Endothelial cell of umbilical vein (primary cell): ENCODE data around the gene ARHGEF37. TPM values are rescaled to one million over a fixed set of nuclear protein-coding genes. Genes with fewer than 3 reads are reported as not detected.

ENCODE experiments used
- BruUV-seq: library from RNA; stranded (reverse); fragments of 400-500 nt; replicated peaks from 2 replicates; lab custom pipeline; 2021; lab: Mats Ljungman, UMichigan
- CTCF ChIA-PET: fragments of 300-600, 350-600 bp; sonication (Branson Sonifier 250); formaldehyde crosslinking; loops from one replicate; lab custom pipeline; 2021; ENCODE audit warnings: antibody characterized with exemption, inconsistent platforms; lab: Charles Lee
- POLR2A ChIA-PET: fragments of 300-600, 350-600 bp; sonication (Branson Sonifier 250); formaldehyde crosslinking; loops from one replicate; lab custom pipeline; 2021; ENCODE audit warnings: antibody characterized with exemption, inconsistent platforms; lab: Charles Lee
- DNase-seq: peaks from one replicate; pipeline ENCODE4 v3.0.0-alpha.2; 2011; ENCODE audit warnings: low read depth, low spot score
- FAIRE-seq: peaks from 2 replicates; lab custom pipeline; 2011; peaks lifted over from hg19 to GRCh38; lab: Jason Lieb, UNC
- H2AFZ ChIP-seq: 2 replicates; pipeline ENCODE4 v1.6.0; 2012; ENCODE audit warnings: low read depth, low read length, control low read depth, inconsistent platforms
- H3K27ac ChIP-seq: 2 replicates; pipeline ENCODE4 v1.5.1; 2011; ENCODE audit warnings: low read depth, mild to moderate bottlenecking, control low read depth, low read length, moderate library complexity; ENCODE audit not compliant: insufficient read depth
- H3K27me3 ChIP-seq, 2 experiments: 2 replicates each; pipeline versions ENCODE4 v1.6.0 to v1.6.1; 2011; ENCODE audit warnings: low read length in 2 of 2, mixed read lengths in 1 of 2; ENCODE audit not compliant: control insufficient read depth in 2 of 2, insufficient read depth in 2 of 2
- H3K36me3 ChIP-seq, 2 experiments: 2 replicates in 1 of 2; 3 replicates in 1 of 2; pipeline ENCODE4 v1.5.1; 2011; ENCODE audit warnings: low read length in 2 of 2, mild to moderate bottlenecking in 1 of 2, moderate library complexity in 1 of 2; ENCODE audit not compliant: control insufficient read depth in 2 of 2, insufficient read depth in 2 of 2; ENCODE audit errors: extremely low read depth in 1 of 2
- H3K4me1 ChIP-seq: 3 replicates; pipeline ENCODE4 v1.5.1; 2011; ENCODE audit warnings: mild to moderate bottlenecking, low read length; ENCODE audit not compliant: control insufficient read depth, insufficient read depth; ENCODE audit errors: extremely low read depth
- H3K4me2 ChIP-seq: 2 replicates; pipeline ENCODE4 v1.6.1; 2011; ENCODE audit warnings: low read length, control low read depth, mixed read lengths; ENCODE audit not compliant: insufficient read depth
- H3K4me3 ChIP-seq, 3 experiments: fragments of 200-600 bp in 1 of 3; sonication (generic), shearing (Covaris generic) in 1 of 3; replicated peaks in 1 of 3; 2 replicates each; pipeline ENCODE4 v1.5.1; 2011 to 2016; ENCODE audit warnings: control low read depth in 3 of 3, low read length in 3 of 3, mild to moderate bottlenecking in 2 of 3, inconsistent platforms in 1 of 3, low read depth in 1 of 3, moderate library complexity in 1 of 3; ENCODE audit not compliant: insufficient read depth in 1 of 3
- H3K79me2 ChIP-seq: 2 replicates; pipeline ENCODE4 v1.6.0; 2012; ENCODE audit warnings: low read length, inconsistent platforms; ENCODE audit not compliant: control insufficient read depth, insufficient read depth
- H3K9ac ChIP-seq: replicated peaks from 2 replicates; pipeline ENCODE3; 2011; ENCODE audit warnings: low read length, control low read depth; ENCODE audit not compliant: insufficient read depth; ENCODE audit errors: extremely low read depth
- H3K9me1 ChIP-seq: replicated peaks from 3 replicates; pipeline ENCODE4 v1.6.0; 2011; ENCODE audit warnings: mild to moderate bottlenecking, low read length; ENCODE audit not compliant: control insufficient read depth, insufficient read depth; ENCODE audit errors: extremely low read depth
- H3K9me3 ChIP-seq: replicated peaks from 2 replicates; pipeline ENCODE4 v1.5.1; 2012; ENCODE audit warnings: low read length, inconsistent platforms; ENCODE audit not compliant: control insufficient read depth, insufficient read depth
- H4K20me1 ChIP-seq: replicated peaks from 2 replicates; pipeline ENCODE3; 2011; ENCODE audit warnings: mild to moderate bottlenecking, low read length; ENCODE audit not compliant: control insufficient read depth, insufficient read depth; ENCODE audit errors: extremely low read depth
- CTCF ChIP-seq, 2 donors: IDR thresholded peaks; 1 replicate in 1 of 2; 2 replicates in 1 of 2; pipeline ENCODE4 v1.5.1; 2011; ENCODE audit warnings: low read length in 2 of 2, mild to moderate bottlenecking in 2 of 2, moderate library complexity in 2 of 2, control low read depth in 1 of 2, inconsistent platforms in 1 of 2, low read depth in 1 of 2; ENCODE audit not compliant: insufficient read depth in 1 of 2; ENCODE audit errors: extremely low read depth in 1 of 2
- EZH2 ChIP-seq: IDR thresholded peaks from 2 replicates; pipeline ENCODE4 v1.6.1; 2012; ENCODE audit warnings: borderline replicate concordance, low read depth, mild to moderate bottlenecking, moderate library complexity, low read length, inconsistent platforms; ENCODE audit not compliant: severe bottlenecking
- FOS ChIP-seq: IDR thresholded peaks from 2 replicates; pipeline ENCODE4 v1.6.1; 2011; ENCODE audit warnings: mild to moderate bottlenecking, low read length, moderate library complexity, borderline replicate concordance; ENCODE audit not compliant: insufficient read depth
- GATA2 ChIP-seq: IDR thresholded peaks from 2 replicates; pipeline ENCODE4 v1.7.0; 2011; ENCODE audit warnings: low read depth, mild to moderate bottlenecking, moderate library complexity, mixed read lengths, low read length; ENCODE audit not compliant: insufficient read length, insufficient read depth
- JUN ChIP-seq: IDR thresholded peaks from 2 replicates; pipeline ENCODE4 v1.6.1; 2011; ENCODE audit warnings: borderline replicate concordance, low read depth; ENCODE audit not compliant: insufficient read length, insufficient read depth
- MAX ChIP-seq: IDR thresholded peaks from 2 replicates; pipeline ENCODE4 v1.6.1; 2011; ENCODE audit not compliant: insufficient read depth, insufficient read length
- POLR2A ChIP-seq: IDR thresholded peaks from 2 replicates; pipeline ENCODE4 v1.6.1; 2012; ENCODE audit warnings: low read depth, mild to moderate bottlenecking, control low read depth, low read length
- POLR2AphosphoS5 ChIP-seq: IDR thresholded peaks from 2 replicates; pipeline ENCODE4 v1.6.1; 2012; ENCODE audit warnings: low read depth, mild to moderate bottlenecking, control low read depth, low read length, moderate library complexity; ENCODE audit not compliant: insufficient read depth
- dilution Hi-C: fragments of 300-500 bp; cut with MboI; formaldehyde crosslinking; loops from one replicate; pipeline ENCODE4 v1.15.0; 2019; ENCODE audit warnings: low sequenced_read_pairs; ENCODE audit not compliant: extremely low pct_ligation_motif_present
- intact Hi-C: fragments of 100-400 bp; cut with micrococcal nuclease; formaldehyde crosslinking; loops from one replicate; pipeline ENCODE4 v1.10.0; 2022
- polyA plus RNA-seq, 4 experiments: library from polyadenylated mRNA; depleted of rRNA in 3 of 4; stranded (reverse) in 3 of 4; unstranded in 1 of 4; fragments of >200 nt; gene quantifications; 2 replicates each; pipeline versions ENCODE4 v1.2.1 to v1.2.3, GENCODE V29; 2011 to 2012; ENCODE audit warnings: missing spikeins in 1 of 4
- total RNA-seq: library from RNA; stranded (reverse); gene quantifications from 2 replicates; pipeline ENCODE4 v1.2.3, GENCODE V29; 2021

The ARHGEF37 gene
- total and polyA plus RNA-seq, 2 donors (not counting 3 experiments of a cell fraction or from before 2014, with no cell fraction given), result 4.9 to 7.0 TPM

GRCh38 chr5:149537374-149537975 is 43.8 kb upstream of the ARHGEF37 start:
- intact Hi-C loops, result no loop called here
- dilution Hi-C loops, result no loop called here

More at GRCh38 chr5:149537374-149537975, 43.8 kb upstream of the ARHGEF37 start:
- Histone ChIP-seq H2AFZ (no peak overlapping the region), H3K9me3 (no peaks in the 10 kb centered on the region), H3K36me3 (peaks cover 8 to 10% of the 10 kb centered on the region in 2 experiments), H3K4me3 (no peak overlapping the region), H3K27ac (no peak overlapping the region), H3K27me3 (no peaks in the 10 kb centered on the region), H3K9ac (no peak overlapping the region), H3K9me1 (no peaks in the 10 kb centered on the region), H3K4me2 (no peak overlapping the region), H3K4me1 (peaks cover 7% of the 10 kb centered on the region), H3K79me2 (peaks cover 98% of the 10 kb centered on the region), H4K20me1 (peaks cover 34% of the 10 kb centered on the region)
- BruUV-seq, result no TSS peak
- FAIRE-seq, result no peak
- ChIA-PET CTCF (interaction anchor here (0.9 kb wide), 1 partner anchor 9 kb away, joined by 3 read pairs; no protein-coding TSS in a partner anchor), POLR2A (no interaction called here)
- no peak for TF ChIP-seq POLR2A
- no peak for TF ChIP-seq FOS
- TF ChIP-seq JUN, result no peak
- no peak for TF ChIP-seq MAX
- TF ChIP-seq GATA2, result no peak
- no peak for TF ChIP-seq POLR2AphosphoS5
- no peak for TF ChIP-seq EZH2
- no peak for TF ChIP-seq CTCF (IDR thresholded peaks at IDR 0.05; ENCODE audit: extremely low read depth in 1 of 2, insufficient read depth in 1 of 2, low read depth in 1 of 2, low read length in 2 of 2)
- DNase-seq, result no peak
